Choroid plexus epithelial cell (primary cell): Measurements from ENCODE around the gene AQP12B.

Experiments used
- DNase-seq: peaks from one replicate; pipeline ENCODE4 v3.0.0-alpha.2; 2010; ENCODE audit warnings: low read depth
- H3K4me3 ChIP-seq: 2 replicates; pipeline ENCODE4 v1.5.1; 2011; ENCODE audit warnings: low read depth, mild to moderate bottlenecking, control low read depth, low read length, moderate library complexity
- CTCF ChIP-seq: conservative IDR thresholded peaks from 2 replicates; pipeline ENCODE4 v1.5.1; 2011; ENCODE audit warnings: low read depth, mild to moderate bottlenecking, control low read depth, inconsistent platforms, low read length, moderate library complexity

The AQP12B gene

GRCh38 chr2:240727439-240727838 lies 44.8 kb upstream of the AQP12B start:
- no peak for DNase-seq
- no peak for TF ChIP-seq CTCF

GRCh38 chr2:240726876-240727275 lies 44.2 kb upstream of the AQP12B start:
- no peak for TF ChIP-seq CTCF

More at GRCh38 chr2:240727439-240727838, 44.8 kb upstream of the AQP12B start:
- H3K4me3 ChIP-seq = no peak overlapping the region

GRCh38 chr2:240725671-240726070 lies 43.0 kb upstream of the AQP12B start:
- no peak overlapping the region for H3K4me3 ChIP-seq
- DNase-seq = no peak
- TF ChIP-seq CTCF = no peak

More at GRCh38 chr2:240726876-240727275, 44.2 kb upstream of the AQP12B start:
- DNase-seq = no peak
- no peak overlapping the region for H3K4me3 ChIP-seq

- no peak for TF ChIP-seq CTCF
- no peak for DNase-seq
- H3K4me3 ChIP-seq = no peak overlapping the region
These were observed 42.6 kb upstream of the AQP12B start for GRCh38 chr2:240725266-240725665.

DNA sequence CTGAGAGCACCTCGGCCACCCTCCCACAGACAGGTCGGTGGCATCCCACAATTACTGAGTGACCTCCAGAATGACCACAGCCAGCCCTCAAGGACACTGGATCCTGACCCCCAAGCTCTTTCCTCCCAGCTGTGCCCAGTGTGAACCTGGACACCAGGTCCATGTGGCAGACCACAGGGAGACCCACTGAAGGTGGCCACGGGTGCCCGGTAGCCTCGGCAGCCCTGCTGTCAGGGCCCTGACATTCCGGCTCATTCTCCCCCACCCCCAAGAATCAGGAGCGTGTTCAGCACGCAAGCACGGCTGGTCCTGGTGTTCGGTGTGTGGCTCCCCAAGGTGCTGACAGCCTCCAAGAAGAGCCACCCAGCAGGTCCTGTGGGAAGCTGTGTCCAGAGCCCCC lies 41.7 kb upstream of the AQP12B start:
- DNase-seq = no peak
- TF ChIP-seq CTCF = no peak
- H3K4me3 ChIP-seq = no peak overlapping the region

GRCh38 chr2:240723851-240724250 lies 41.2 kb upstream of the AQP12B start:
- no peak for DNase-seq
- TF ChIP-seq CTCF = no peak
- no peak overlapping the region for H3K4me3 ChIP-seq

DNA sequence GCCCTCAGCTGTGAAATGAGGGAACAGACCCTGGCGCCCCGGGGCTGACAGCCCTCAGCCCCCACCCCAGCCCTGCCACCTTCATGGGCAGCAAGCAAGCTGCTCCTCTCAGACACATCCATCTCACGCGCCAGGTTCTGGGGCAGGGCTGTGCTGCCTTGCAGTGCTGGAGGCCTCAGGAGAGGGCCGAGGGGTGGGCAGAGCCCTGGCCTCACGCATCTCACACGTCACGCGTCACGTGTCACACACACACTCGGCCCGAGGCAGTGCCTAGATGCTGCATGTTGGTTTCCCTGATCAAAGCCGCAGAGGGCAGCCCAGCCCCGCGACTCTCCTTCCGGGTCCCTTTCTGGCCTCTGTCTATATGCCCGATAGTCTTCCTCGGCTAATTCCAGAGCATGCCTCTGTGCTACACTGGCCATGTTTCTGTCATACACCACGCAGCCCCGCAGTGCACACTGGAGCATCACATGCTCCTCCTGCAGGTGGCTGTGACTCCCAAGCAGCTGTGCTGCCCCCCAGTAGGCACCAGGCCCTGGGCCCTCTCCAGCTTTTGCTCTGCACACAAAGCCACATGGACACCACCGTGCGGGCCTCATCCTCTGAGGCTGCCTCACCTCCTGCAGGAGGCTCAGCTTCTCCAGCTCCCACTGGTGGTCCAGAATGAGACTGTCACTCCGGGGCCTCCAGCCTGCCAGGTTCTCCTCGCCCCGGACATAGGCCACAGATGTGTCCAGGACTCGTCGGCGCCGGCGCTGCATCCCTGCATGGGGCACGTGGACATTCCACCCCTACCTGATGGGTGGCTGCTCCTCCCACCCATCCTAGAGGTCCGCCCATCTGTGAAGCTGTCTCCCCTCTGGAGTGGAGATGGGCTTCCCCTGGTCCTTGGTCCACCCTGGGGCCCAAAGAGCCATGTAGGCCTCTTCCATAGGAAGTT lies 40.4 kb upstream of the AQP12B start:
- peak; percentile 13 for TF ChIP-seq CTCF
- no peak overlapping the region for H3K4me3 ChIP-seq
- DNase-seq = peak; percentile 5
